ENCODE data around the gene DPF3.

GRCh38 chr14:72679141-72679535, 214.8 kb downstream of the DPF3 start:
- TF ChIP-seq LEF1 (IDR thresholded peaks at IDR 0.05; ENCODE audit: borderline replicate concordance) (no peak), FOXM1 (IDR thresholded peaks at IDR 0.05; ENCODE audit: borderline replicate concordance) (no peak), L3MBTL2 (conservative IDR thresholded peaks at IDR 0.05) (no peak), BHLHE40 (IDR thresholded peaks at IDR 0.05; ENCODE audit: borderline replicate concordance) (no peak), FOXA1 (IDR thresholded peaks at IDR 0.05) (no peak), ZNF384 (IDR thresholded peaks at IDR 0.05) (no peak), SP1 (IDR thresholded peaks at IDR 0.05) (no peak), PKNOX1 (IDR thresholded peaks at IDR 0.05) (no peak), NFRKB (IDR thresholded peaks at IDR 0.05) (no peak)

Measured in HEK293T (cell line).